Ovary (tissue), 9 donors: ENCODE results near the gene GLG1. TPM values are rescaled to one million over a fixed set of nuclear protein-coding genes. Genes with fewer than 3 reads are reported as not detected.

ENCODE experiments used
- DNase-seq, 5 donors: peaks; one replicate each; pipeline ENCODE4 v3.0.0-alpha.2; 2019 to 2020
- H3K27ac ChIP-seq, 2 donors: fragments of 200-600 bp; one replicate each; pipeline versions ENCODE4 v1.5.1 to v1.8.0; 2019 to 2022
- H3K27me3 ChIP-seq: fragments of 200-600 bp; one replicate; pipeline ENCODE4 v1.8.0; 2022
- H3K36me3 ChIP-seq: fragments of 200-600 bp; sonication (generic); one replicate; pipeline ENCODE4 v1.5.1; 2019
- H3K4me1 ChIP-seq: one replicate; pipeline ENCODE4 v1.8.1; 2013; ENCODE audit warnings: mild to moderate bottlenecking, moderate library complexity; ENCODE audit not compliant: insufficient read depth
- H3K4me3 ChIP-seq: fragments of 200-600 bp; sonication (generic); one replicate; pipeline ENCODE4 v1.5.1; 2017
- H3K9me3 ChIP-seq, 2 donors: fragments of 200-600 bp in 1 of 2; sonication (generic) in 1 of 2; one replicate each; pipeline versions ENCODE4 v1.5.1 to v1.8.1; 2013 to 2019; ENCODE audit warnings: mild to moderate bottlenecking in 1 of 2, moderate library complexity in 1 of 2
- EP300 ChIP-seq: sonication (generic); formaldehyde crosslinking; IDR thresholded peaks from one replicate; pipeline ENCODE4 v1.6.1; 2017; ENCODE audit warnings: antibody characterized with exemption
- POLR2A ChIP-seq: fragments of 450-650 bp; IDR thresholded peaks from one replicate; pipeline ENCODE4 v1.6.1; 2017; ENCODE audit warnings: antibody characterized with exemption, mild to moderate bottlenecking, moderate library complexity
- WGBS, 3 donors: extraction: QIAGEN DNeasy Blood & Tissue Kit in 1 of 3; methylation state at CpG; one replicate each; pipeline versions ENCODE4 v1.1.5 to v1.1.7; 2013 to 2017; 5-methylcytosine and 5-hydroxymethylcytosine counted together
- intact Hi-C, 4 donors: fragments of 100-400 bp; cut with DNase I; formaldehyde crosslinking; loops; one replicate each; pipeline versions ENCODE4 v1.11.0 to v1.15.1; 2022 to 2023
- polyA plus RNA-seq, 2 donors: library from polyadenylated mRNA; stranded (reverse); fragments of 200-250 nt in 1 of 2; fragments of 350-450 nt in 1 of 2; fragmentation: Illumina TruSeq in 1 of 2; extraction: RNeasy Lipid Tissue Mini Kit (QIAGEN cat#74804) in 1 of 2; gene quantifications; one replicate each; pipeline ENCODE4 v1.2.3, GENCODE V29; 2013 to 2014
- total RNA-seq, 7 donors: library from RNA; depleted of rRNA in 2 of 7; stranded (reverse); fragments of >200 nt in 2 of 7; fragmentation: NEBNext Ultra II Directional in 3 of 7; extraction: Animal tissue kit (Norgen Biotek cat#: 25700) in 3 of 7; gene quantifications; one replicate each; pipeline versions ENCODE4 v1.1.0 to v1.2.4, GENCODE V29; 2016 to 2023
- TF ChIP-seq, protein P1 (sequence below), 3 donors: fragments of 450-650 bp in 2 of 3; fragments of 200-600 bp in 1 of 3; IDR thresholded peaks; one replicate each; pipeline versions ENCODE4 v1.5.1 to v1.8.0; 2016 to 2022; ENCODE audit warnings: antibody characterized with exemption in 3 of 3, mild to moderate bottlenecking in 1 of 3
- donor health status: DM: no; HTN: no; CAD: no; lungs with moderate emphysema.
- donor health status: DM: no; HTN: no; CAD: no.
- donor health status: Bipolar disorder and iron deficiency.
- donor health status: DM: yes; HTN: yes; CAD: no.
- donor health status: DM: no; HTN: no; CAD: no.
- donor health status: DM: yes; HTN: yes; CAD: no.

The GLG1 gene
- total and polyA plus RNA-seq, 9 donors: 88.9 to 171 (median 154) TPM

DNA sequence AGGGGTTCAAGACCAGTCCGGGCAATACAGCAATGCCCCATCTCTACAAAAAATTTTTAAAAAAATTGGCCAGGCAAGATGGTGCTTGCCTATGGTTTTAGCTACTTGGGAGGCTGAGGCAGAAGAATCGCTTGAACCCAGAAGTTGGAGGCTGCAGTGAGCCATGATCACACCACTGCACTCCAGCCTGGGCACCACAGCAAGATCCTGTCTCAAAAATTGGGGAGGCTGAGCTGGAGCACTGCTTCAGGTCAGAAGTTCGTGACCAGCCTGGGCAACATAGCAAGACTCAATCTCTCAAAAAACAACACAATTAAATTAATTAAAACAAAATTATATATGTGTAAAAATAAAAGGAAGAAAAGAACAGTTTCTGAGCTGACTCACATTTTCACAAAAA is 110.9 kb downstream of the GLG1 start:
- intact Hi-C loops: no loop called here
- Histone ChIP-seq H3K9me3 (no peaks in the 10 kb centered on the region), H3K4me3 (no peak overlapping the region), H3K4me1 (no peaks in the 10 kb centered on the region), H3K27me3 (no peaks in the 10 kb centered on the region), H3K27ac (no peak overlapping the region), H3K36me3 (no peaks in the 10 kb centered on the region)
- 95 to 100% (median 96%) methylated on average over 3 of the region's 3 CpGs for WGBS, 3 donors
- DNase-seq: no peak
- TF ChIP-seq, protein P1, sequence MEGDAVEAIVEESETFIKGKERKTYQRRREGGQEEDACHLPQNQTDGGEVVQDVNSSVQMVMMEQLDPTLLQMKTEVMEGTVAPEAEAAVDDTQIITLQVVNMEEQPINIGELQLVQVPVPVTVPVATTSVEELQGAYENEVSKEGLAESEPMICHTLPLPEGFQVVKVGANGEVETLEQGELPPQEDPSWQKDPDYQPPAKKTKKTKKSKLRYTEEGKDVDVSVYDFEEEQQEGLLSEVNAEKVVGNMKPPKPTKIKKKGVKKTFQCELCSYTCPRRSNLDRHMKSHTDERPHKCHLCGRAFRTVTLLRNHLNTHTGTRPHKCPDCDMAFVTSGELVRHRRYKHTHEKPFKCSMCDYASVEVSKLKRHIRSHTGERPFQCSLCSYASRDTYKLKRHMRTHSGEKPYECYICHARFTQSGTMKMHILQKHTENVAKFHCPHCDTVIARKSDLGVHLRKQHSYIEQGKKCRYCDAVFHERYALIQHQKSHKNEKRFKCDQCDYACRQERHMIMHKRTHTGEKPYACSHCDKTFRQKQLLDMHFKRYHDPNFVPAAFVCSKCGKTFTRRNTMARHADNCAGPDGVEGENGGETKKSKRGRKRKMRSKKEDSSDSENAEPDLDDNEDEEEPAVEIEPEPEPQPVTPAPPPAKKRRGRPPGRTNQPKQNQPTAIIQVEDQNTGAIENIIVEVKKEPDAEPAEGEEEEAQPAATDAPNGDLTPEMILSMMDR (IDR thresholded peaks at IDR 0.05): no peak
- TF ChIP-seq EP300: no peak

DNA sequence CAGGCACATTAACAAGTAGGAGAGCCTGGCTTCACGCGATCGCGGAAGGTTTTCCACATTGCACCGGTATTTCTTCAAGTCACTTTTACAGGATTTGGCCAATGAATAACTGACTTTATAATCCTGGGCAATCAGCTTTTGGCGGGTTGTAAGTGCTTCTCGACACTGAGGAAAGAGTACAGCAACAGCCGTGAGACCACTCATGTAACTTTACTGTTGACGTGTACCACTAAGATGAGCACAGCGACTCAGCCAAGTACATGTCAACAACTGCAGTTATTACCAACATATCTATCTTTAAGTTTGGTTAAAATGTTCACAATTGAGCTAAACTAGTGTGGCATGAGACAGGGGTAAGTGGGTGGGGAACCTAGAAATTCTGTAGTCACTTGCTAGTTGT is 113.9 kb downstream of the GLG1 start:
- Histone ChIP-seq H3K4me3 (no peak overlapping the region), H3K36me3 (no peaks in the 10 kb centered on the region), H3K27me3 (no peaks in the 10 kb centered on the region), H3K27ac (no peak overlapping the region), H3K9me3 (no peaks in the 10 kb centered on the region), H3K4me1 (no peaks in the 10 kb centered on the region)
- 95 to 97% (median 96%) methylated on average over 10 of the region's 10 CpGs for WGBS, 3 donors
- no peak for DNase-seq
- TF ChIP-seq POLR2A: no peak
- TF ChIP-seq, protein P1 (IDR thresholded peaks at IDR 0.05): no peak
- no peak for TF ChIP-seq EP300
- intact Hi-C loops: no loop called here

DNA sequence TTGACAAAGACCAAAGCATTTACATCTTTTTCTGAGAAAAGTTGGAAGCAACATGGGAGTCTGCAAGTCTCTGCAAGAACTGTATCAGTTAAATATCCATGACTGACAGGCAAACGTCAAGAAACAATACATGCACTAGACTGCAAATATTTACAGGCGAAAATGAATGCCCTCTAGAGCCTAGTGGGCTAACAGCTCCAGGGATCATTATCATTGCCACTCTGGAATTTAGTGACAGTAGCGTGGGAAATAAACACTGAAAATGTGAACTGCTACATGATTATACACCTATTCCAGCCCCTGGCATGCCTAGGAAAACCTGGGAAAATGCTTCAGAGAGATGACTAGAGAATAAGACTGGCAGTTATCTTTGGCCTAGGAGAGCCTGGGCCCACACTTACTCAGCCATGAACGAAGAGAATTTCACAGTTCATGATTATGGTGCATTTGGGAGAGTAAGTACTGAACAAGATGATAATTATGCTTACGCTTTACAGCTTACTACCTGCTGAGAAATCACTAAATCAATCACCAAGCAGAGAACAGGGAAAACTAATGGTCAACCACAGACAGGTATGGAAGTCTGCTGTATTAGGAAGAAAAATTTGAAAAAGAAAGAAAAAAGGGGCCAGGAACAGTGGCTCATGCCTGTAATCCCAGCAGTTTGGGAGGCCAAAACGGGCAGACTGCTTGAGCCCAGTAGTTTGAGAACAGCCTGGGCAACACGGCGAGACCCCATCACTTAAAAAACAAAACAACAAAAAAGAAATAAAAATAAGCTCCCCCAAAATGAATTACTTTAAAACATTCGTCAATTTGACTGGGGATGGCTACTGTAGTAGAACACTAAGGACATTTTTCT is 119.0 kb downstream of the GLG1 start:
- intact Hi-C loops: no loop called here
- Histone ChIP-seq H3K27me3 (no peaks in the 10 kb centered on the region), H3K36me3 (no peaks in the 10 kb centered on the region), H3K4me3 (no peak overlapping the region), H3K27ac (no peak overlapping the region), H3K4me1 (no peaks in the 10 kb centered on the region), H3K9me3 (no peaks in the 10 kb centered on the region)
- 93 to 96% (median 95%) methylated on average over 9 of the region's 9 CpGs for WGBS, 3 donors
- TF ChIP-seq POLR2A (no peak), EP300 (no peak)
- TF ChIP-seq, protein P1 (IDR thresholded peaks at IDR 0.05): no peak
- DNase-seq: no peak

DNA sequence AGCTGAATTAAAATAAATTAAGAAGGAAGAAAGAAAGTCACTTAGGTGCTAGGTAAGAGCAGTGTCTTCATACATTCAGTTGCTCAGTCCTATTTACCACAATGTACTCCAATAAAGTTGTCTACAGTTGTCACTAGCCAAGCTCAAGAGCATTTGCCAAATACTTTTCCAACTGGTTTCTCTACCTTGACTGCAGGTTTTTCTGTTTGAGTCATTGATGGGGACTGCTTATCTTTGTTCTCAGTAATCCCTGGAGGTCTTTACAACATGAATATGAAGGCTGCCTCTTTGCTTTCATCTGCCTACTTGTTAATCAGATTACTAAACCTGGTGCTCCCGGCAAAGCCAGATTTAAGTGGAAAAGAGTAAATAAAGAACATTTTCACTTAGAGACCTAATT is 121.0 kb downstream of the GLG1 start:
- no peak overlapping the region for H3K4me3 ChIP-seq
- no peaks in the 10 kb centered on the region for H3K4me1 ChIP-seq
- no peak for DNase-seq
- intact Hi-C loops: no loop called here
- no peak for TF ChIP-seq POLR2A
- TF ChIP-seq EP300: no peak
- TF ChIP-seq, protein P1 (IDR thresholded peaks at IDR 0.05): no peak
- no peaks in the 10 kb centered on the region for H3K27me3 ChIP-seq
- no peaks in the 10 kb centered on the region for H3K9me3 ChIP-seq
- no peak overlapping the region for H3K27ac ChIP-seq
- no peaks in the 10 kb centered on the region for H3K36me3 ChIP-seq
- WGBS, 3 donors: 71 to 84% (median 73%) methylated on average over 1 of the region's 1 CpG
